Measurements from ENCODE around the gene CAVIN4. TPM values are rescaled to one million over a fixed set of nuclear protein-coding genes. Genes with fewer than 3 reads are reported as not detected.

CAVIN4 gene, protein sequence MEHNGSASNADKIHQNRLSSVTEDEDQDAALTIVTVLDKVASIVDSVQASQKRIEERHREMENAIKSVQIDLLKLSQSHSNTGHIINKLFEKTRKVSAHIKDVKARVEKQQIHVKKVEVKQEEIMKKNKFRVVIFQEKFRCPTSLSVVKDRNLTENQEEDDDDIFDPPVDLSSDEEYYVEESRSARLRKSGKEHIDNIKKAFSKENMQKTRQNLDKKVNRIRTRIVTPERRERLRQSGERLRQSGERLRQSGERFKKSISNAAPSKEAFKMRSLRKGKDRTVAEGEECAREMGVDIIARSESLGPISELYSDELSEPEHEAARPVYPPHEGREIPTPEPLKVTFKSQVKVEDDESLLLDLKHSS
- 1.8 and 1.9 TPM in 2 replicates for total RNA-seq

DNA sequence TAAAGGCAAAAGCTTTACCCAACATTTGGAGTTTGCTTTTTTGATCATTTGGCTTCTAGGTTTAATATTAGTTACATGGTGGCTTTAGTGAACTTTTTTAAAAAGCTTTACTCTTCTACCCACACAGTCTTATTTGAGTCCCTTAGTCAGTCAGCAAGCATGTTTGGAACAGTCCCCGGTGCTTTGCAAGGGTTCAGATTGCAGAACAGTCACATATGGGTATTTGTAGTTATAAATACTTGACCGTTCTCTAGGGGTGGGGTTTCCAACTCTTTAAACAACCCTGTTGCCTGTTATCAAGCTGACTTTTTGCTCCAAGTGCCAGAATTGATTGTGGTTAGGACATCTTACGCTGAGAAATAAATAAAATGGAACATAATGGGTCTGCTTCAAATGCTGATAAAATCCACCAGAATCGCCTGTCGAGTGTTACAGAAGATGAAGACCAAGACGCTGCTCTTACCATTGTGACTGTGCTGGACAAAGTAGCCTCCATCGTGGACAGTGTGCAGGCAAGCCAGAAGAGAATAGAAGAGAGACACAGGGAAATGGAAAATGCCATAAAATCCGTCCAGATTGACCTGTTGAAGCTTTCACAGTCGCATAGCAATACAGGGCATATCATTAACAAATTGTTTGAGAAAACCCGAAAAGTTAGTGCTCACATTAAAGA lies at the start of gene CAVIN4:
CAVIN4 (plus strand) TSS at position 304 of the 673 bp plus-strand sequence; CDS start at position 369, 65 bp downstream.

Other genes starting within 250 kb of the CAVIN4 start
- 17.2 and 32.6 TPM in 2 replicates for gene TEX10, start 225.1 kb upstream of the CAVIN4 start, total RNA-seq
- 44.4 and 56.0 TPM in 2 replicates for gene MSANTD3, start 150.9 kb upstream of the CAVIN4 start, total RNA-seq
- 9.3 and 12.0 TPM in 2 replicates for gene TMEFF1, start 104.9 kb upstream of the CAVIN4 start, total RNA-seq

All from dermis lymphatic vessel endothelial cell (primary cell).